Esophagus squamous epithelium (tissue), 4 donors: Measurements from ENCODE around the gene PRIMPOL.

Experiments used
- CTCF ChIP-seq, 6 experiments: fragments of 450-650 bp in 4 of 6; fragments of 200-600 bp in 2 of 6; sonication (generic) in 2 of 6; IDR thresholded peaks; one replicate each; pipeline ENCODE4 v1.5.1; 2016 to 2019; ENCODE audit warnings: antibody characterized with exemption in 6 of 6, mild to moderate bottlenecking in 4 of 6, moderate library complexity in 4 of 6
- POLR2A ChIP-seq, 4 donors: fragments of 450-650 bp; IDR thresholded peaks; one replicate each; pipeline ENCODE4 v1.6.1; 2017; ENCODE audit warnings: antibody characterized with exemption in 4 of 4, mild to moderate bottlenecking in 4 of 4, moderate library complexity in 3 of 4

- TF ChIP-seq POLR2A (IDR thresholded peaks at IDR 0.05) (no peak), CTCF (IDR thresholded peaks at IDR 0.05) (no peak)
These were observed 12.7 kb downstream of the PRIMPOL start for GRCh38 chr4:184662236-184662635.
